Tibial nerve (tissue), 4 donors: ENCODE results near the gene MRPL34. TPM values are rescaled to one million over a fixed set of nuclear protein-coding genes. Genes with fewer than 3 reads are reported as not detected.

Source experiments
- DNase-seq, 2 donors: peaks; one replicate each; pipeline ENCODE4 v3.0.0-alpha.2; 2019; ENCODE audit warnings: low spot score in 2 of 2
- H3K27ac ChIP-seq, 4 donors: fragments of 200-600 bp; sonication (generic) in 3 of 4; one replicate each; pipeline ENCODE4 v1.5.1; 2017 to 2019; ENCODE audit warnings: mild to moderate bottlenecking in 1 of 4
- H3K27me3 ChIP-seq, 2 donors: fragments of 200-600 bp; sonication (generic) in 1 of 2; one replicate each; pipeline versions ENCODE4 v1.5.1 to v1.6.0; 2017 to 2019
- H3K36me3 ChIP-seq, 3 donors: fragments of 200-600 bp; sonication (generic); one replicate each; pipeline ENCODE4 v1.5.1; 2018 to 2019
- H3K4me1 ChIP-seq, 4 donors: fragments of 200-600 bp; sonication (generic) in 3 of 4; one replicate each; pipeline ENCODE4 v1.5.1; 2017 to 2019
- H3K4me3 ChIP-seq, 4 donors: fragments of 200-600 bp; sonication (generic) in 3 of 4; one replicate each; pipeline ENCODE4 v1.5.1; 2017 to 2019; ENCODE audit warnings: mild to moderate bottlenecking in 1 of 4, moderate library complexity in 1 of 4
- H3K9me3 ChIP-seq, 4 donors: fragments of 200-600 bp; sonication (generic) in 3 of 4; one replicate each; pipeline ENCODE4 v1.5.1; 2017 to 2019
- CTCF ChIP-seq, 5 experiments: fragments of 200-600 bp in 3 of 5; fragments of 450-650 bp in 2 of 5; sonication (generic) in 3 of 5; IDR thresholded peaks; one replicate each; pipeline ENCODE4 v1.5.1; 2016 to 2019; ENCODE audit warnings: antibody characterized with exemption in 5 of 5, mild to moderate bottlenecking in 3 of 5, moderate library complexity in 2 of 5
- EP300 ChIP-seq, 2 donors: sonication (generic); formaldehyde crosslinking; IDR thresholded peaks; one replicate each; pipeline ENCODE4 v1.6.1; 2017; ENCODE audit warnings: antibody characterized with exemption in 2 of 2, mild to moderate bottlenecking in 1 of 2
- POLR2A ChIP-seq, 2 donors: fragments of 450-650 bp; IDR thresholded peaks; one replicate each; pipeline ENCODE4 v1.6.1; 2017; ENCODE audit warnings: antibody characterized with exemption in 2 of 2, mild to moderate bottlenecking in 2 of 2, moderate library complexity in 2 of 2
- WGBS, 2 donors: methylation state at CpG; one replicate each; pipeline ENCODE4 v1.1.5; 2018; 5-methylcytosine and 5-hydroxymethylcytosine counted together
- total RNA-seq, 4 donors: library from RNA; depleted of rRNA; stranded (reverse); fragments of >200 nt; gene quantifications; one replicate each; pipeline ENCODE4 v1.1.0, GENCODE V29; 2016

Gene MRPL34
- total RNA-seq, 4 donors from 2014 or later: 143 to 187 (median 175) TPM

- H3K36me3 ChIP-seq: peaks cover 0 to 16% (median 0%) of the 10 kb centered on the region in 3 donors
- peak overlapping the region in 2 of 4 donors; percentile 79 for H3K4me3 ChIP-seq
- 29 to 54% methylated on average over 12 of the region's 12 CpGs for WGBS, 2 donors
- H3K4me1 ChIP-seq: peaks cover 0 to 56% (median 33%) of the 10 kb centered on the region in 4 donors
- DNase-seq: no peak
- H3K27ac ChIP-seq: peak overlapping the region; percentile 23 to 90 (median 84)
- H3K27me3 ChIP-seq: no peaks in the 10 kb centered on the region
- TF ChIP-seq EP300 (IDR thresholded peaks at IDR 0.05) (no peak), POLR2A (IDR thresholded peaks at IDR 0.05) (no peak), CTCF (IDR thresholded peaks at IDR 0.05) (no peak)
- H3K9me3 ChIP-seq: no peaks in the 10 kb centered on the region
Observed at GRCh38 chr19:17303940-17304267, 1.8 kb upstream of the MRPL34 start.

GRCh38 chr19:17304386-17305215, 1.1 kb upstream of the MRPL34 start:
- WGBS, 2 donors: 43 to 57% methylated on average over 12 of the region's 12 CpGs
- Histone ChIP-seq H3K4me1 (peaks cover 0 to 59% (median 33%) of the 10 kb centered on the region in 4 donors), H3K27me3 (no peaks in the 10 kb centered on the region), H3K9me3 (no peaks in the 10 kb centered on the region), H3K36me3 (peaks cover 0 to 15% (median 0%) of the 10 kb centered on the region in 3 donors), H3K4me3 (peak overlapping the region in 1 of 4 donors; percentile 67), H3K27ac (peak overlapping the region; percentile 81 to 90 (median 86))
- no peak for DNase-seq
- TF ChIP-seq EP300 (IDR thresholded peaks at IDR 0.05) (no peak), CTCF (IDR thresholded peaks at IDR 0.05) (no peak), POLR2A (IDR thresholded peaks at IDR 0.05) (no peak)

- Histone ChIP-seq H3K4me1 (peaks cover 0 to 64% (median 37%) of the 10 kb centered on the region in 4 donors), H3K36me3 (peaks cover 0 to 13% (median 0%) of the 10 kb centered on the region in 3 donors), H3K27me3 (no peaks in the 10 kb centered on the region), H3K9me3 (no peaks in the 10 kb centered on the region), H3K27ac (peak overlapping the region; percentile 81 to 90 (median 86)), H3K4me3 (peak overlapping the region; percentile 66 to 72 (median 68))
- WGBS, 2 donors: 3 to 5% methylated on average over 6 to 7 of the region's 7 CpGs
- DNase-seq: peak in 1 of 2 donors; percentile 80
- TF ChIP-seq EP300 (IDR thresholded peaks at IDR 0.05) (no peak), CTCF (IDR thresholded peaks at IDR 0.05) (no peak), POLR2A (IDR thresholded peaks at IDR 0.05) (no peak)
Observed at GRCh38 chr19:17305216-17305516, 506 bp upstream of the MRPL34 start.

GRCh38 chr19:17306285-17306714, 628 bp downstream of the MRPL34 start:
- WGBS, 2 donors: 6 to 8% methylated on average over 25 to 26 of the region's 28 CpGs
- Histone ChIP-seq H3K36me3 (peaks cover 0 to 2% (median 0%) of the 10 kb centered on the region in 3 donors), H3K27me3 (no peaks in the 10 kb centered on the region), H3K9me3 (no peaks in the 10 kb centered on the region), H3K27ac (peak overlapping the region; percentile 81 to 90 (median 86)), H3K4me3 (peak overlapping the region; percentile 66 to 72 (median 68)), H3K4me1 (peaks cover 0 to 75% (median 44%) of the 10 kb centered on the region in 4 donors)
- DNase-seq: no peak
- TF ChIP-seq EP300 (IDR thresholded peaks at IDR 0.05) (no peak), CTCF (IDR thresholded peaks at IDR 0.05) (no peak), POLR2A (IDR thresholded peaks at IDR 0.05) (no peak)

- Histone ChIP-seq H3K36me3 (peaks cover 0 to 11% (median 0%) of the 10 kb centered on the region in 3 donors), H3K4me1 (peaks cover 0 to 76% (median 39%) of the 10 kb centered on the region in 4 donors), H3K27ac (no peak overlapping the region), H3K27me3 (no peaks in the 10 kb centered on the region), H3K9me3 (no peaks in the 10 kb centered on the region), H3K4me3 (no peak overlapping the region)
- TF ChIP-seq POLR2A (IDR thresholded peaks at IDR 0.05): no peak
- no peak for TF ChIP-seq CTCF (IDR thresholded peaks at IDR 0.05)
- TF ChIP-seq EP300 (IDR thresholded peaks at IDR 0.05): no peak
- WGBS, 2 donors: 89% methylated on average over 8 of the region's 8 CpGs
- DNase-seq: no peak
Observed at GRCh38 chr19:17307876-17308377, 2.3 kb downstream of the MRPL34 start.
